Measurements from ENCODE around the gene FKBP1B.
"Not testable (repeated sequence)": the region's sequence is repeated elsewhere in the genome, so short reads cannot be mapped to it uniquely, and the experiment has no call there.

The FKBP1B gene

GRCh38 chr2:24026233-24026632 is 23.3 kb upstream of the FKBP1B start:
- Histone ChIP-seq H2BK15ac (replicated peaks; ENCODE audit: low read depth) (no peak overlapping the region), H3K4me2 (ENCODE audit: low read length) (no peak overlapping the region), H3K79me1 (ENCODE audit: low read length) (no peaks in the 10 kb centered on the region), H3K36me3 (ENCODE audit: control insufficient read depth, insufficient read depth, low read length) (no peaks in the 10 kb centered on the region), H4K5ac (ENCODE audit: low read length) (no peak overlapping the region), H2BK120ac (ENCODE audit: low read depth, low read length) (no peak overlapping the region), H3K23ac (ENCODE audit: low read length) (no peak overlapping the region), H2BK5ac (ENCODE audit: low read length) (no peak overlapping the region), H3K9ac (ENCODE audit: low read length) (no peak overlapping the region), H2AK5ac (ENCODE audit: low read length) (no peak overlapping the region), H3K18ac (ENCODE audit: low read length) (no peak overlapping the region), H3K27ac (ENCODE audit: low read depth, low read length) (no peak overlapping the region), H3K4me1 (ENCODE audit: control insufficient read depth, low read depth, low read length) (no peaks in the 10 kb centered on the region), H3K56ac (ENCODE audit: low read length) (no peak overlapping the region), H3K4ac (ENCODE audit: low read depth, low read length) (no peak overlapping the region), H3K4me3 (ENCODE audit: low read length) (no peak overlapping the region), H3K79me2 (ENCODE audit: control insufficient read depth, insufficient read depth, low read length) (no peaks in the 10 kb centered on the region), H3K27me3 (ENCODE audit: insufficient read depth, low read length, poor library complexity) (no peaks in the 10 kb centered on the region), H4K8ac (ENCODE audit: low read depth, low read length) (no peak overlapping the region)
- peak; percentile 40 for DNase-seq
- WGBS (ENCODE audit: extremely low coverage, insufficient coverage, low lambda C conversion rate) = no CpG with 5 or more reads among the region's 2 CpGs

GRCh38 chr2:24038786-24039499 is 10.6 kb upstream of the FKBP1B start:
- Histone ChIP-seq H3K79me2 (ENCODE audit: control insufficient read depth, insufficient read depth, low read length) (no peaks in the 10 kb centered on the region), H3K23ac (ENCODE audit: low read length) (no peak overlapping the region), H2BK15ac (replicated peaks; ENCODE audit: low read depth) (no peak overlapping the region), H2BK120ac (ENCODE audit: low read depth, low read length) (no peak overlapping the region), H2AK5ac (ENCODE audit: low read length) (no peak overlapping the region), H3K4ac (ENCODE audit: low read depth, low read length) (no peak overlapping the region), H4K5ac (ENCODE audit: low read length) (no peak overlapping the region), H3K4me1 (ENCODE audit: control insufficient read depth, low read depth, low read length) (no peaks in the 10 kb centered on the region), H3K4me2 (ENCODE audit: low read length) (no peak overlapping the region), H3K4me3 (ENCODE audit: low read length) (no peak overlapping the region), H3K9ac (ENCODE audit: low read length) (no peak overlapping the region), H4K8ac (ENCODE audit: low read depth, low read length) (no peak overlapping the region), H3K79me1 (ENCODE audit: low read length) (peaks cover 3% of the 10 kb centered on the region), H3K27ac (ENCODE audit: low read depth, low read length) (no peak overlapping the region), H3K36me3 (ENCODE audit: control insufficient read depth, insufficient read depth, low read length) (peaks cover 8% of the 10 kb centered on the region), H3K18ac (ENCODE audit: low read length) (no peak overlapping the region), H3K27me3 (ENCODE audit: insufficient read depth, low read length, poor library complexity) (no peaks in the 10 kb centered on the region), H3K56ac (ENCODE audit: low read length) (no peak overlapping the region), H2BK5ac (ENCODE audit: low read length) (no peak overlapping the region)
- DNase-seq = no peak
- no CpG with 5 or more reads among the region's 9 CpGs for WGBS (ENCODE audit: extremely low coverage, insufficient coverage, low lambda C conversion rate)

GRCh38 chr2:24040511-24040910 is 9.0 kb upstream of the FKBP1B start:
- WGBS (ENCODE audit: extremely low coverage, insufficient coverage, low lambda C conversion rate) = no CpG with 5 or more reads among the region's 4 CpGs
- H2BK5ac ChIP-seq (ENCODE audit: low read length) = no peak overlapping the region
- no peak overlapping the region for H3K4me2 ChIP-seq (ENCODE audit: low read length)
- peaks cover 8% of the 10 kb centered on the region for H3K36me3 ChIP-seq (ENCODE audit: control insufficient read depth, insufficient read depth, low read length)
- no peaks in the 10 kb centered on the region for H3K27me3 ChIP-seq (ENCODE audit: insufficient read depth, low read length, poor library complexity)
- H3K79me2 ChIP-seq (ENCODE audit: control insufficient read depth, insufficient read depth, low read length) = no peaks in the 10 kb centered on the region
- no peak overlapping the region for H2AK5ac ChIP-seq (ENCODE audit: low read length)
- H2BK120ac ChIP-seq (ENCODE audit: low read depth, low read length) = no peak overlapping the region
- no peak for DNase-seq
- H3K4me1 ChIP-seq (ENCODE audit: control insufficient read depth, low read depth, low read length) = no peaks in the 10 kb centered on the region
- no peak overlapping the region for H3K23ac ChIP-seq (ENCODE audit: low read length)
- H3K9ac ChIP-seq (ENCODE audit: low read length) = no peak overlapping the region
- H2BK15ac ChIP-seq (replicated peaks; ENCODE audit: low read depth) = no peak overlapping the region
- peaks cover 3% of the 10 kb centered on the region for H3K79me1 ChIP-seq (ENCODE audit: low read length)
- H3K4me3 ChIP-seq (ENCODE audit: low read length) = no peak overlapping the region
- no peak overlapping the region for H3K4ac ChIP-seq (ENCODE audit: low read depth, low read length)
- no peak overlapping the region for H4K8ac ChIP-seq (ENCODE audit: low read depth, low read length)
- H3K27ac ChIP-seq (ENCODE audit: low read depth, low read length) = no peak overlapping the region
- H4K5ac ChIP-seq (ENCODE audit: low read length) = no peak overlapping the region
- no peak overlapping the region for H3K18ac ChIP-seq (ENCODE audit: low read length)
- no peak overlapping the region for H3K56ac ChIP-seq (ENCODE audit: low read length)

GRCh38 chr2:24043133-24043532 is 6.4 kb upstream of the FKBP1B start:
- H3K9ac ChIP-seq (ENCODE audit: low read length); DNase-seq; H2BK120ac ChIP-seq (ENCODE audit: low read depth, low read length); H3K79me2 ChIP-seq (ENCODE audit: control insufficient read depth, insufficient read depth, low read length); H3K4ac ChIP-seq (ENCODE audit: low read depth, low read length); H3K18ac ChIP-seq (ENCODE audit: low read length); H3K79me1 ChIP-seq (ENCODE audit: low read length); H2AK5ac ChIP-seq (ENCODE audit: low read length); H2BK5ac ChIP-seq (ENCODE audit: low read length); H3K4me1 ChIP-seq (ENCODE audit: control insufficient read depth, low read depth, low read length); H3K4me2 ChIP-seq (ENCODE audit: low read length); H3K36me3 ChIP-seq (ENCODE audit: control insufficient read depth, insufficient read depth, low read length); H2BK15ac ChIP-seq (replicated peaks; ENCODE audit: low read depth); H4K8ac ChIP-seq (ENCODE audit: low read depth, low read length); H3K56ac ChIP-seq (ENCODE audit: low read length); H3K27ac ChIP-seq (ENCODE audit: low read depth, low read length); H3K27me3 ChIP-seq (ENCODE audit: insufficient read depth, low read length, poor library complexity); H3K4me3 ChIP-seq (ENCODE audit: low read length); H3K23ac ChIP-seq (ENCODE audit: low read length); H4K5ac ChIP-seq (ENCODE audit: low read length): not testable (repeated sequence)
- no CpG with 5 or more reads among the region's 6 CpGs for WGBS (ENCODE audit: extremely low coverage, insufficient coverage, low lambda C conversion rate)

- H3K4me3 ChIP-seq (ENCODE audit: low read length) = no peak overlapping the region
- H3K27ac ChIP-seq (ENCODE audit: low read depth, low read length) = no peak overlapping the region
- no peaks in the 10 kb centered on the region for H3K36me3 ChIP-seq (ENCODE audit: control insufficient read depth, insufficient read depth, low read length)
- peaks cover 2% of the 10 kb centered on the region for H3K79me1 ChIP-seq (ENCODE audit: low read length)
- H2BK5ac ChIP-seq (ENCODE audit: low read length) = no peak overlapping the region
- no peak overlapping the region for H4K8ac ChIP-seq (ENCODE audit: low read depth, low read length)
- no CpG with 5 or more reads among the region's 11 CpGs for WGBS (ENCODE audit: extremely low coverage, insufficient coverage, low lambda C conversion rate)
- H3K18ac ChIP-seq (ENCODE audit: low read length) = no peak overlapping the region
- no peak overlapping the region for H3K4me2 ChIP-seq (ENCODE audit: low read length)
- H2BK120ac ChIP-seq (ENCODE audit: low read depth, low read length) = no peak overlapping the region
- DNase-seq = no peak
- H3K23ac ChIP-seq (ENCODE audit: low read length) = no peak overlapping the region
- peak overlapping the region; percentile 13 for H3K9ac ChIP-seq (ENCODE audit: low read length)
- no peaks in the 10 kb centered on the region for H3K27me3 ChIP-seq (ENCODE audit: insufficient read depth, low read length, poor library complexity)
- no peak overlapping the region for H2BK15ac ChIP-seq (replicated peaks; ENCODE audit: low read depth)
- H3K79me2 ChIP-seq (ENCODE audit: control insufficient read depth, insufficient read depth, low read length) = peaks cover 2% of the 10 kb centered on the region
- H2AK5ac ChIP-seq (ENCODE audit: low read length) = no peak overlapping the region
- H3K56ac ChIP-seq (ENCODE audit: low read length) = no peak overlapping the region
- H4K5ac ChIP-seq (ENCODE audit: low read length) = no peak overlapping the region
- no peak overlapping the region for H3K4ac ChIP-seq (ENCODE audit: low read depth, low read length)
- H3K4me1 ChIP-seq (ENCODE audit: control insufficient read depth, low read depth, low read length) = no peaks in the 10 kb centered on the region
Measured at GRCh38 chr2:24045511-24046508, 3.7 kb upstream of the FKBP1B start.
